GM18520 (cell line): ENCODE results near the gene SPCS3.
"Not testable (repeated sequence)": the region's sequence is repeated elsewhere in the genome, so short reads cannot be mapped to it uniquely, and the experiment has no call there.

Source experiments
- ATAC-seq: cut with Tn5 transposase; IDR thresholded peaks from one replicate; pipeline ENCODE4 v1.9.1; 2021; ENCODE audit not compliant: unreplicated experiment

SPCS3 gene

DNA sequence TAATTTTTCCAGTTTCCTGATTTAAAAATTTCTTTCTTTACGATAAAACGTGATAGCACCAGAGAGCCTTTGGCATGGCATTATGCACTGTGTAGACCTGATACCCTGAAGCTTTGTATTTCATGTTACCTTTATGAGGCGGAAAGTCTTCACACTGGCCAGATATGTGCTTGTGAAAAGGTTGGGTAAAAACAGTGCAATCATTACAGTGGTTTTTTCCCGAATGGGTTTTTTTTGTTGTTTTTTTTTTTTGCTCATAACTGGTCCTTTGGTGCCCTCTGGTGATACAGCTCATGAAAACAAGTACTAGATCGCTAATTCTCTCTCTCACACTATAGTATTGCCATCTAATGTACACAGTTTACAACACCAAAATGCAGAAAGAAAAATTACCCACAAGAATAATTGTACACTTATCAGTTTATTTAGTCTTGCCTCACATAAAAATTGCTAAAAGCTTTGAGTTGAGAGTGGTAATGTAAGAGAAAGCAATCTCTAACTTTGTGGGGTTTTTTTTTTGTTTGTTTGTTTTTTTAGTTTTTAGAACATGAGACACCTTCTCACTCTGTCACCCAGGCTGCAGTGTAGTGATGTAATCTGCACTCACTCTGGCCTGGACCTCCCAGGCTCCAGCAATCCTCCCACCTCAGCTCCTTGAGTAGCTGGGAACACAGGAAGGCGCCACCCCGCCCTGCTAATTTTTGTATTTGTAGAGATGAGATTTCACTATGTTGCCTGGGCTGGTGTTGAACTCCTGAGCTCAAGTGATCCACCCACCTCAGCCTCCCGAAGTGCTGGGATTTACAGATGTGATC is 21.3 kb downstream of the SPCS3 start:
- peak; percentile 66 for ATAC-seq

DNA sequence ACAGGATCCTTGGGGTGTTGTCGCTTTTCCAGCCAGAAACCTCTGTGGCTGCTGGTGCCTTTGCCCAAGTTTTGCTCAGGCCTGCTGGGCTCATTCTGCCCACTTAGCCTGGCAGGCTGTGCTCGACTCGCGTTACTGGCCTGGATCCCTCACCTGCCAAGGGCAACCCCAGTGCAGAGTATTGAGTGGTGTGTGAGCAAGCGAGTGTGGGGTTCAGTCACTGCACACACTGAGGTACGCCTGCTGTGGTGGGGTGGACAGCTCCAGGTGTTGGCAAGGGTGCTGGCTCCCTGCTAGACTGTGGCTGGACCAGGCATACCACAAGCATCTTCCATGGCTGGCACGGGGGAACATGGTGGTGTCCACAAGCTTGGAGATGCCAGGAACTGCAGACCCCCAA is 22.6 kb downstream of the SPCS3 start:
- no peak for ATAC-seq

DNA sequence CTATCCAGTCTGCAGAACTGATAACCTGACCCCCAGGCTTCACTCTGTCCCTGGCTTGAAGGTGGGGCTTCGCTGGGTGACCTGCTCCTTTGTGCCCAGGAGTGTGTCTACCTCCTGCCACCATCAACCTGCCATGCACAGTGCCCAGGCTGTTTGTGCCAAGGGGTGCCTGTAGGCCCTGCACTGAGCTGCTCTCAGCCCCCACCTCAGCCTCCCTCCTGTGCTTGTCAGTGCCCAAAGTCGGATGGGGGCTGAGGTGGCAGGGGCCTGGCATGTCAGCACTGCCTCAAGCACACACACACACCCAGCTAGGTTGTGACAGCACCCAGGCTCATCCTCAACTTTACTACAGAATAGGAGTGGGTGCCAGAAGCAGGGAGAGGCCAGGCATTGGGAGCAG is 23.5 kb downstream of the SPCS3 start:
- ATAC-seq = no peak

DNA sequence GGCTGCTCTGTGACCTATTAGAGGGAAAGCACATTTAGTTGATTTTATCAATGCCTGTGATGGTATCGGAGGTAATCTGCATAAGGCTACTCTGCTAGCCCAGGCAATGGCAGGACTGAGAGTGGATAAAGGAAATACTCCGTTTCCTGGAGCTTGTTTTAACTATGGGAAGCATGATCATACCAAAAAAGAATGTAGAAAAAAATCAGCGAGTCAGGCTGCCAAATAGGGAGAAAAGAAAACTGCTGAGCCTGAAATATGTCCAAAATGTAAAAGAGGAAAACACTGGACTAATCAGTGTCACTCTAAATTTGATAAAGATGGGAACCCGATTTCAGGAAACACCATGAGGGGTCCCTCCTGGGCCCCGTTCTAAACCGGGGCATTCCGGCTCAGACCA is 25.6 kb downstream of the SPCS3 start:
- not testable (repeated sequence) for ATAC-seq

DNA sequence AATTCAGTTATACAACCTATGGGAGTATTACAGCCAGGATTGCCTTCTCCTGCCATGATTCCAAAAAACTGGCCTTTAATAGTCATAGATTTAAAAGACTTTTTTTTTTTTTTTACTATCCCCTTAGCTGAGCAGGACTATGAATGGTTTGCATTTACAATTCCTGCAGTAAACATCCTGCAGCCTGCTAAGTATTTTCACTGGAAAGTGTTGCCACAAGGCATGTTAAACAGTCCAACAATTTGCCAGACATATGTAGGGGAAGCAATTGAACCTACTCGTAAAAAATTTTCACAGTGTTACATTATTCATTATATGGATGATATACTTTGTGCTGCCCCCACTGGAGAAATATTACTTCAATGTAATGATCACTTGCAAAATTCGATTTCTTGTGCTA is 27.1 kb downstream of the SPCS3 start:
- not testable (repeated sequence) for ATAC-seq

DNA sequence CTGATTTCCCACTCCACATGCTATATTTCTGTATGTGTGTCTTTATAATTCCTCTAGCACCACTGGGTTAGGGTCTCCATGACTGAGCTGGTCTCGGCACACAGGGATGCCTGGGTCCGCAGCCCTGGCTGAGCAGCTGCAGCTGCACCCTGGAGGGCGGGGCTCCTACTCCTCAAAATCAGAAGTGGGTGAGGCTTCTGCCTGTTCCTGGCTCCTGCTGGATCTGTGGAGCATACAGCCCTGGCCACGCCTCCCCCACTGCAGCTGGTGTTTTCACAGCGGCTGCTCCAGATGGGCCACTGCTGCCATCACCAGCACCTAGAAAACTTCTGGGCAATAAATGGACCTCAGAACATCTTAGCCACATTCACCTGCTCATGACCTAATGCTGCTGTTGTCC is 30.9 kb downstream of the SPCS3 start:
- ATAC-seq = no peak

DNA sequence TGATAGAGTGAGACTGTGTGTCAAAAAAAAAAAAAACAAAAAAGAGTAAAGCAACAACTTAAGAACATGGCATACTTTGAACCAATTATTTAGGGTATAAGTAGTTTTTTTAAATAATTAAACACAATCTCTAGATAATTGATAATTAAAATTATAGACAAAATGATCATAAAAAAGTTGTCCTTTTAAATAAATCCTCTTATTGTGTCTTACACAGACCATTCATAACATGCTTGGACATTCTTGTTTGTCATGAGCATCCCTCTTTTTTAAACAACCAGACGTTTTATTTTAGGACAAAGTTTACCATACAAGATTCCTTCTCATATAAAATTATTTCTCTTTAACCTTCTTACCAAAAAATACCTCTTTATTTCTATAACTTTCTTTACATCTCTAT is 35.1 kb downstream of the SPCS3 start:
- ATAC-seq = no peak

DNA sequence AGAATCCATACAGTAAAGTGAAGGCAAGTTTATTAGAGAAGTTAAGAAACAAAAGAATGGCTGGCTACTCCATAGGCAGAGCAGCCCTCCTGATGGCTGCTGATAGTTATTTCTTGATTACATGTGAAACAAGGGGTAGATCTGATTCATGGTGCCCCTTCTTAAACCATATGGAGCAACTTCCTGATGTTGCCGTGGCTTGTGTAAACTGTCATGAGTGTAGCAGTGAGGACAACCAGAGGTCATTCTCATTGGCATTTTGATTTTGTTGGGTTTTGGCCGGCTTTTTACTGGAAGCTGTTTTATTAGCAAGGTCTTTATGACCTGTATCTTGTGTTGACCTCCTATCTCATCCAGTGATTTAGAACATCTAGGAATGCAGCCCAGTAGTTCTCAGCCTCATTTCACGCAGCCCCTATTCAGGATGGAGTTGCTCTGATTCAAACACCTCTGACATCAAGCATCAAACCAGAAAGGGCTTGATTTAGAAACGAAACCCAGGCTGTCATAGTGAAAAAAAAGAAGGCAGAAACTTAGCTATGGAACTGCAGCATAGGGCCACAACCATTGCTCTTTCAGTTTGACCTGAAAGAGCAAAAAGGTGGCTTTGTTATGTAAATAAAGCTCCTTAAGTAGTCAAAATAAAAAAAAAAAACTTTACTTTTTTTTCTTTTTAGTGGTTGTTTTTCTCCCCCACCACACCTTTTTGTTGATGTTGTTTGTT is 37.8 kb downstream of the SPCS3 start:
- ATAC-seq = peak; percentile 100

DNA sequence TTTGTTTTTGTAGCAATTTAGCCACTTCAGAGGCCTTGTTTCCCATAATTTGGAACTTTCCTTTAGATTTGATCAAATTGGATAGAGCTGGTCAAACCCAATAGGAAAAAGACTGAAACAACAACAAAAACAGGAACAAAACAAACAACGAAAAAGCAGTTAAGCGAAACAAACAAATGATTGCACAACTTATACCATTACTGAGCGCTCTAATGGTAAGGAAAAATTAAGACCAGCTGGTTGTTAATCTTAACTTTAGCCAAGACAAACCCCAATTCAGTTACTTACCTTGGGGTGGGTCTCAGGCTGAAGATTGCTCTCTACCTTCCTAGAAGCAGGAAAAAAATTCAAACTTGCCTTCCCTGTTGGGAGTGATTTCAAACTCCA is 38.3 kb downstream of the SPCS3 start:
- ATAC-seq = no peak

DNA sequence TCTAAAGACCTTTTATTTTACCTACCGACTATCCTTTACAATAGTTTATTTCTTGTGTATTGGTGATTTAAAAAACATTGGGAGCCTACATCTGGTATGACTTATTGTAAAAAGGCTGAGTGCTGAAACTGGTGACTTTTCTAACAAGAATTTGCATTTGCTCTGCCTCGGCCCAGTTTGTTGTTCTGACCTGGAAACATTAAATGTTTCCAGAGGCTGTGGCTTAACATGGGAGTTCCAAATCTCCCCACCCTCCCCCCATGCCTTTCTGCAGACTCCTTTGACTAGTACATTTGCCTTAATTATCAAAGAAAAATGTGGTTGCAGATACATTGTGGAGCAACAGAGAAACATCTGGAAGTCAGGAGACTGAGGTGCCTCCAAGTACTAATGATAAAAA is 39.8 kb downstream of the SPCS3 start:
- ATAC-seq = no peak

DNA sequence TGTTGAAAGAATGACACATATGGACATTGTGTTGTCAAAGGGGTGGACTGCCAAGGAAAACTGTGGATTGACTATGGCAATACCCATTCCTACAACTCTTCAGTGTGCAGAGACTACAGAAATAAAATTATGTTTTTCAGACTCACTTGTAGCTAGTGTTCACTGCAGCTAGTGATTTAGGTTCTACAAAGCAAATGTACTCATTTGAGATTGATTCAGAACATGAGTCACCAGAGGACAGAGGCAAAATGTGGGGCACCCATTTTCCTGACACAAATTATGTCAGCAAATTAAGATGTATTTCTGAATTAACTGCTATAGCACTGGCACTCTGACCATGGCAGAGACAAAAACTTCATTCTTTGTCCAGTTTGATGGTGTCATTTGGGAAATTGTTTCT is 40.7 kb downstream of the SPCS3 start:
- ATAC-seq = no peak

DNA sequence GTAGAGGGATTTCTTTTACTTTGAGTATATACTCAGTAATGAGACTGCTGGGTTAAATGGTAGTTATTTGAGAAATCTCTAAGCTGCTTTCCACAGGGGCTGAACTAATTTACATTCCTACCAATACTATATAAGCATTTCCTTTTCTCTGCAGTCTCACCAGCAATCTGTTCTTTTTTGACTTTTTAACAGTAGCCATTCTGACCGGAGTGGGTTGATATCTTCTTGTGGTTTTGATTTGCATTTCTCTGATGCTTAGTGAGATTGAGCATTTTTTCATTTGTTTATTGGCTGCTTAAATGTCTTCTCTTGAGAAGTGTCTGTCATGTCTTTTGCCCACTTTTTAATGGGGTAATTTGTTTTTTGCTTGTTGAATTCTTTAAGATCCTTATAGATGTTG is 43.3 kb downstream of the SPCS3 start:
- ATAC-seq = peak; percentile 87

DNA sequence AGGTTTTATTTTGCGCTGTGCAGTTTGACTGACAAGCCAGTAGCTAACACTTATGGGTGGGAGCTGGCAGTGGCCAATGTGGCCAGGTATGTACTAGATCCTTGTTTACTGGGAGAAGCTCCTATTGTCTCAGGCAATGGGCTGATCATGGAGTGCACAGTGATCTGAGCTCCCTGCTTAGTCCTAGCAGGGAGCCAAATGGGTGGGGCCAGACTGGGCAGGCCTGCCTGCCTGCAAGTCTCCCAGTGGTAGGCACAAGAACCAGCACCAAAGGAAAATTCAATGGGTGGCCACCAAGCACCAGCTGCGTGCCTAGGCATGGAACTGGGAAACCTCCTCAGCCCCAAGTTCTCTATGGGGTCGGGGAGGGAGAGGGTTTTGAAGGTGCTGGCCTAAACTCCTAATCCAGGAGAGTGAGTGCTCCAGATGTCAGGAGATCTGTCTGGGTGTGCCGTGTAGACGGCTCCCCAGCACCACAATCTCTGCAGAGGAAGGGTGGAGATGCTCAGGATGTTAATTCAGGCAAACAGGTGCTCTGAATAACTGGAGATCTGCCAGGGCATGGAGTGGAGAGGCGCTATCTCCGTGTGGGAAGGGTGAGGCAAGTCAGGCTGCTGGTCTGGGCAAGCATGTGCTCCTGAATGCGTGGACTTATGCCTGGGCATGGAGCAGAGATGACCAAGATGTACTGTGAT is 48.2 kb downstream of the SPCS3 start:
- no peak for ATAC-seq

DNA sequence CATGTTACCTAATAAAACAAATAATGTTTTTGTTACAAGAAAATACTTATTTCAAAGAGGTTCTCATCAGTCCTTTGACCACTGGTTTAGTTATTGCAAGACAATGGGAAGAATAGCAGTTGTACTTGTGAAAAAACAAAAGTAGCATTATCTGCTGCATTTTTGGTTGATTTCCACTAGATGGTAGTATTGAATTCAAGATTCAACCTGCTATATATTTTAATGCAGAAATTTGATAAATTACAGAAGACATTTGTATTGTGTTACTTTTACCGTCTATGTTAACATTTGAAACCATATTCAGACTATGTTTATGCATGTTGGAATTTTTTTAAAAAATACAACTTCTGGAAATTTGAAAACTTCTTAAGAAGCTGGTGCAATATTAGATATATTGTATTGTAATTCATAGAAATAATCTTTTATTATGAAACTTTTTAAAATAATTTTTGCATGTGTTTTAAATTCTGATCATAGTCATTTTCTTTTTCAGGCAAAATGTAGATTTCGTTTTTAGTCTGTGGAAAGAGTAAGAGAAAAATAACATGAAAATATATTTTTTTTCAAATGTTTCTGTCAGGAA is 56.4 kb downstream of the SPCS3 start:
- no peak for ATAC-seq

DNA sequence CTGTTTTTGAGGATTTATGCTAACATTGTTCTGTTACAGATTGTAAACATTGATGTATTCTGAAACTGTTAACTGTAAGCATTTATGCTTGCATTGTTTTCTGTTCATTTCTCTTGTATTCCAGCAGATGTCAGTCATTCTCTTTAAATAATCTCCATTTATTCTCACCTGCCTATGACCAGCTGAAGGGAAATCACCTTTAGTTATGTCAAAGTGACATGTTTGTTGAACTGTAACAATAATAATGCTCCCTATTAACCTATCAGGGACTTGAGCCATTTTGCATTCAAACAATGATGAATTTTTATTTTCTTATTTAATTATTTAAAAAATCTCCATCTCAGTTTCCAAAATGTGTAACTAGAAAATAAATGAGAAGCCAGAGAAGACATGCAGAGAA is 58.0 kb downstream of the SPCS3 start:
- ATAC-seq = peak; percentile 90

DNA sequence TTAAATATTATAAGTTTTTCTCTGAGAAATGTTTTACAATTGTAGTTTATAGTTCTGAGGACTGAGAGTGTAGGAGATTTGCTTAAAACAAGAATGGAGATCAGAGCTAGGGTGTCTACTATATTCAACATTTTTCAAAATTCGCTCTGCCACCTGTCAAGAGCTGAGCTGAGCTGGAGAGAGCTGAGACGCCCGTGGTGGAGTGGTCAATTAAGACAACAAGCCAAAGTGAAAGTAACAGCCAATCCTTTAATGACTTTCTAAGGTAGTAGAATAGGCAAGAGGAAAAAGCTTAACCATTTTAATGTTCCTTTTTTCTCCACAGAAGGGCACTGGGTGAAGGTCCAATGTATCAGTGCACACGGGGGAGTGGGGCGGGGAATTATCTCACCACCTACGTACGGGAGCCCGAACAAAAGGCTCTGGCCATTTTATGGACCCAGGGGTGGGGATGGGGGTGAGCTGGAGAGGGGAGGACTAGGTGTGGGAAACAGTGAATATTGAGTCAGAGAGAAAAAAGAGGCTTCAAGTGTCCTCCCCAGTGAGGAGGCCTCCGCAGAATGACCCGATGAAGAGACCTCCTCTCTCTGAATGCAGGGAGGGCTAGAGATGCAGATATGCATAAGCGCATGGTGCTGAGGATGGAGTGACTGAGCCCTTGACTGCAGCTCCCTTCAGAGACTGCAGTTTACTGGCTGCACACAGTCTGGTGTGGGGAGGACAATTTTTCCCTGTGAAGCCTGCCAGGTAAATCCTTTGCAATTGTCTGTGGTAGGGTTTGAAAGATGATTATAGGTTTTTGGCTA is 60.8 kb downstream of the SPCS3 start:
- no peak for ATAC-seq
